ENCODE results near the gene PAFAH1B2. TPM values are rescaled to one million over a fixed set of nuclear protein-coding genes. Genes with fewer than 3 reads are reported as not detected.

PAFAH1B2 gene
- total RNA-seq, 1 donor from 2014 or later, result 88.1 TPM

- peak; percentile 96 for DNase-seq
Observed at GRCh38 chr11:117220999-117221774, 77.1 kb downstream of the PAFAH1B2 start.

- peak; percentile 95 for DNase-seq
Observed at GRCh38 chr11:117221775-117222517, 77.9 kb downstream of the PAFAH1B2 start.

- DNase-seq, result no peak
Observed at GRCh38 chr11:117222991-117223740, 79.1 kb downstream of the PAFAH1B2 start.

GRCh38 chr11:117223741-117224689 lies 79.9 kb downstream of the PAFAH1B2 start:
- no peak for DNase-seq

GRCh38 chr11:117225553-117226170 lies 81.6 kb downstream of the PAFAH1B2 start:
- no peak for DNase-seq

Other genes starting within 250 kb of the PAFAH1B2 start
- 32.0 TPM for gene SIK3, start 45.9 kb upstream of the PAFAH1B2 start, total RNA-seq
- gene SIDT2, start 34.5 kb downstream of the PAFAH1B2 start, total RNA-seq, result 24.7 TPM
- gene TAGLN, start 55.1 kb downstream of the PAFAH1B2 start, total RNA-seq, result 119 TPM
- gene PCSK7, start 87.8 kb downstream of the PAFAH1B2 start, total RNA-seq, result 42.2 TPM
- gene RNF214, start 88.4 kb downstream of the PAFAH1B2 start, total RNA-seq, result 16.3 TPM
- 4.9 TPM for gene BACE1-AS, start 147.1 kb downstream of the PAFAH1B2 start, total RNA-seq
- gene BACE1, start 172.0 kb downstream of the PAFAH1B2 start, total RNA-seq, result 29.1 TPM
- 25.8 TPM for gene CEP164, start 183.6 kb downstream of the PAFAH1B2 start, total RNA-seq

Data from tongue (tissue), 2 donors.